Activated effector memory CD4-positive, alpha-beta T cell treated with Interleukin-2 at 50 U/mL for 16 hours (primary cell): Measurements from ENCODE around the gene ABCG4.

Experiments
- DNase-seq: peaks from one replicate; pipeline ENCODE4 v3.0.0-alpha.2; 2020

The ABCG4 gene

DNA sequence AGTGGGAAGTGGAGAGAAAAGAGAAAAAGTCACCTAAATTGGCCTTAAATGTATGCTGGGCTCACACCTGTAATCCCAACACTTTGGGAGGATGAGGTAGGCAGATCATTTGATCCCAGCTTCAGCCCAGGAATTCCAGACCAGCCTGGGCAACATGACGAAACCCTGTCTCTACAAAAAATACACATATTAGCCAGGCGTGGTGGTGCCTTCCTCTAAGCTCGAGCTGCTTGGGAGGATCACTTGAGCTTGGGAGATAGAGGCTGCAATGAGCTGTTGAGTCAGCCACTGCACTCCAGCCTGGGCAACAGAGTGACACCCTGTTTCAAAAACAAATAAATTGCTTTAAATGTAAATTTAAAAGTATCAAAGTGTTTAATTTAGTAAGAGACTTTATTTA, 61.2 kb downstream of the ABCG4 start:
- no peak for DNase-seq
